GM12878 (cell line): ENCODE results near the gene ZDHHC9. TPM values are rescaled to one million over a fixed set of nuclear protein-coding genes. Genes with fewer than 3 reads are reported as not detected.

Source experiments
- ATF7 ChIP-seq: fragments of 450-650 bp; IDR thresholded peaks from 2 replicates; pipeline ENCODE4 v1.6.1; 2016; ENCODE audit warnings: low read depth, mild to moderate bottlenecking
- CEBPB ChIP-seq, 2 experiments: fragments of 150-350 bp in 1 of 2; IDR thresholded peaks; 2 replicates each; pipeline ENCODE4 v1.6.1; 2012 to 2014; ENCODE audit warnings: low read depth in 2 of 2, low read length in 2 of 2, borderline replicate concordance in 1 of 2, inconsistent platforms in 1 of 2
- GABPA ChIP-seq: IDR thresholded peaks from 2 replicates; pipeline ENCODE4 v1.6.1; 2014; ENCODE audit warnings: antibody characterized with exemption, low read depth, mild to moderate bottlenecking, inconsistent platforms
- HDAC2 ChIP-seq: fragments of 200-600 bp; sonication (generic); IDR thresholded peaks from 2 replicates; pipeline ENCODE4 v1.6.1; 2017
- HDGF ChIP-seq: fragments of 450-650 bp; IDR thresholded peaks from 2 replicates; pipeline ENCODE4 v1.6.1; 2016; ENCODE audit warnings: antibody characterized with exemption
- IRF3 ChIP-seq: fragments of 450-650 bp; IDR thresholded peaks from 2 replicates; pipeline ENCODE4 v1.6.1; 2014; ENCODE audit warnings: mild to moderate bottlenecking
- MEF2A ChIP-seq: IDR thresholded peaks from 2 replicates; pipeline ENCODE4 v1.6.1; 2011; ENCODE audit warnings: low read depth, mild to moderate bottlenecking, low read length, moderate library complexity; ENCODE audit not compliant: insufficient read depth
- MYB ChIP-seq: fragments of 150-350 bp; IDR thresholded peaks from 2 replicates; pipeline ENCODE4 v1.6.1; 2014; ENCODE audit warnings: mild to moderate bottlenecking, low read depth, low read length, borderline replicate concordance
- NRF1 ChIP-seq: conservative IDR thresholded peaks from 2 replicates; pipeline ENCODE4 v1.6.1; 2011; ENCODE audit warnings: mild to moderate bottlenecking, low read depth, low read length, improper control_type of control experiment
- RCOR1 ChIP-seq: conservative IDR thresholded peaks from 2 replicates; pipeline ENCODE4 v1.6.1; 2012; ENCODE audit warnings: low read depth, low read length, improper control_type of control experiment
- RFX5 ChIP-seq: IDR thresholded peaks from 2 replicates; pipeline ENCODE4 v1.6.1; 2011; ENCODE audit warnings: low read depth, low read length, improper control_type of control experiment
- SKIL ChIP-seq: fragments of 450-650 bp; IDR thresholded peaks from 2 replicates; pipeline ENCODE4 v1.6.1; 2017; ENCODE audit warnings: mild to moderate bottlenecking, low read depth, inconsistent platforms; ENCODE audit not compliant: poor library complexity, severe bottlenecking
- WRNIP1 ChIP-seq: IDR thresholded peaks from 2 replicates; pipeline ENCODE4 v1.6.1; 2011; ENCODE audit warnings: low read depth, low read length, improper control_type of control experiment, borderline replicate concordance
- ZNF217 ChIP-seq: fragments of 450-650 bp; IDR thresholded peaks from 2 replicates; pipeline ENCODE4 v1.6.1; 2017; ENCODE audit warnings: antibody characterized with exemption, mild to moderate bottlenecking
- ZZZ3 ChIP-seq: IDR thresholded peaks from 2 replicates; pipeline ENCODE4 v1.6.1; 2011; ENCODE audit warnings: low read depth; ENCODE audit not compliant: control insufficient read depth, insufficient read length
- polyA plus RNA-seq, 11 experiments: library from polyadenylated mRNA; depleted of rRNA in 4 of 11; unstranded in 6 of 11; stranded (reverse) in 5 of 11; fragments of >200 nt; fragmentation: Nextera tagmentation in 4 of 11; fragmentation: Illumina TruSeq in 1 of 11; extraction: Ambion mirVana in 4 of 11; extraction: Trizol in 1 of 11; gene quantifications; 1 replicate in 1 of 11; 2 replicates in 10 of 11; pipeline versions ENCODE4 v1.2.1 to v1.2.3, GENCODE V29; 2011 to 2016; ENCODE audit warnings: inconsistent platforms in 2 of 11, missing spikeins in 2 of 11, low read depth in 1 of 11
- total RNA-seq, 4 experiments: library from RNA; depleted of rRNA in 3 of 4; stranded (reverse); fragments of >200 nt in 3 of 4; fragmentation: Illumina TruSeq in 1 of 4; extraction: Trizol in 1 of 4; gene quantifications; 2 replicates each; pipeline versions ENCODE4 v1.2.1 to v1.2.3, GENCODE V29; 2013 to 2021
- TF ChIP-seq, protein P1 (sequence below): fragments of 450-650 bp; conservative IDR thresholded peaks from 2 replicates; pipeline ENCODE4 v1.6.1; 2017; ENCODE audit warnings: mild to moderate bottlenecking, moderate library complexity
- TF ChIP-seq, protein P2 (sequence below): IDR thresholded peaks from 2 replicates; pipeline ENCODE4 v1.6.1; 2011; ENCODE audit warnings: borderline replicate concordance, low read depth, mild to moderate bottlenecking, moderate library complexity, low read length; ENCODE audit not compliant: insufficient read depth, poor library complexity, severe bottlenecking
- TF ChIP-seq, protein P3 (sequence below): IDR thresholded peaks from 2 replicates; pipeline ENCODE4 v1.6.1; 2012; ENCODE audit warnings: improper control_type of control experiment, low read depth, low read length; ENCODE audit not compliant: insufficient replicate concordance

Gene ZDHHC9
- total and polyA plus RNA-seq, 10 of the 15 experiments (the other 5 are each of a cell fraction or from before 2014, with no cell fraction given), result 1.8 to 13.0 (median 5.4) TPM

DNA sequence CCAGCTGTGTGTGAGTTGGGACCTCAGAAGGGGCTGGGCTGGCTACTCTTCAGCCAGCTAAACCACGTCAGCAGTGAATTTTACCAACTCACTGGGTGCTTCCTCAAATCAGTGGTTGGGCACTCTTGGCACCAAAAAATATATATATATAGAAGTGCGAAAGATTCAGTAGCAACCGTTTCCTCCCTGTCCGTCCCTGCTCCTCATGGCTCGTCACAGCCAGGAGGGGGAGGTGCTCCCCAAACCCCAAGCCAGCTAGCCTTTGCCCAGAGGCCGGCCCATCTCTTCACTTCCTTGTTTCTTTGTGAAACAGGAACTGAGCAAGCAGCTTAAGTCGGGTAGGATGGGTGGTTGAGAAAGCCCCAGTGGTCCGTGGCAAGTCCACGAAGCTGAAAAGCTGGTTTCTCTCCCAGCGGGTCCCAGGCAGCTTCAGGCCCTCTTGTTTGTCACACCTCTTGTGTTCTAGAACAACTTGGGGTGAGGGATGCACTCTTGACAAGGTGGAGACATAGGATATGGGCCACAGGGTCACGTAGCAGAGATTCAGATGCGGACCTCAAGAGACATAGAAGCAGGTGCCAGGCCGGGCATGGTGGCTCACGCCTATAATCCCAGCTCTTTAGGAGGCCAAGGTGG lies 70.8 kb downstream of the ZDHHC9 start (continued):
- TF ChIP-seq, protein P1, sequence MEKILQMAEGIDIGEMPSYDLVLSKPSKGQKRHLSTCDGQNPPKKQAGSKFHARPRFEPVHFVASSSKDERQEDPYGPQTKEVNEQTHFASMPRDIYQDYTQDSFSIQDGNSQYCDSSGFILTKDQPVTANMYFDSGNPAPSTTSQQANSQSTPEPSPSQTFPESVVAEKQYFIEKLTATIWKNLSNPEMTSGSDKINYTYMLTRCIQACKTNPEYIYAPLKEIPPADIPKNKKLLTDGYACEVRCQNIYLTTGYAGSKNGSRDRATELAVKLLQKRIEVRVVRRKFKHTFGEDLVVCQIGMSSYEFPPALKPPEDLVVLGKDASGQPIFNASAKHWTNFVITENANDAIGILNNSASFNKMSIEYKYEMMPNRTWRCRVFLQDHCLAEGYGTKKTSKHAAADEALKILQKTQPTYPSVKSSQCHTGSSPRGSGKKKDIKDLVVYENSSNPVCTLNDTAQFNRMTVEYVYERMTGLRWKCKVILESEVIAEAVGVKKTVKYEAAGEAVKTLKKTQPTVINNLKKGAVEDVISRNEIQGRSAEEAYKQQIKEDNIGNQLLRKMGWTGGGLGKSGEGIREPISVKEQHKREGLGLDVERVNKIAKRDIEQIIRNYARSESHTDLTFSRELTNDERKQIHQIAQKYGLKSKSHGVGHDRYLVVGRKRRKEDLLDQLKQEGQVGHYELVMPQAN, result no peak
- no peak for TF ChIP-seq GABPA
- TF ChIP-seq RFX5, result peak; percentile 20; the same call in 1 of the 2 replicates
- 0 out of 2 replicates have a peak, but pooled peaks have one; percentile 41 for TF ChIP-seq RCOR1
- TF ChIP-seq CEBPB (IDR thresholded peaks at IDR 0.05; ENCODE audit: borderline replicate concordance in 1 of 2, low read depth in 2 of 2, low read length in 2 of 2), result no peak
- TF ChIP-seq MEF2A, result no peak
- TF ChIP-seq, protein P2, sequence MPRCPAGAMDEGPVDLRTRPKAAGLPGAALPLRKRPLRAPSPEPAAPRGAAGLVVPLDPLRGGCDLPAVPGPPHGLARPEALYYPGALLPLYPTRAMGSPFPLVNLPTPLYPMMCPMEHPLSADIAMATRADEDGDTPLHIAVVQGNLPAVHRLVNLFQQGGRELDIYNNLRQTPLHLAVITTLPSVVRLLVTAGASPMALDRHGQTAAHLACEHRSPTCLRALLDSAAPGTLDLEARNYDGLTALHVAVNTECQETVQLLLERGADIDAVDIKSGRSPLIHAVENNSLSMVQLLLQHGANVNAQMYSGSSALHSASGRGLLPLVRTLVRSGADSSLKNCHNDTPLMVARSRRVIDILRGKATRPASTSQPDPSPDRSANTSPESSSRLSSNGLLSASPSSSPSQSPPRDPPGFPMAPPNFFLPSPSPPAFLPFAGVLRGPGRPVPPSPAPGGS, result peak; percentile 21
- no peak for TF ChIP-seq ZNF217
- no peak for TF ChIP-seq SKIL
- TF ChIP-seq, protein P3, sequence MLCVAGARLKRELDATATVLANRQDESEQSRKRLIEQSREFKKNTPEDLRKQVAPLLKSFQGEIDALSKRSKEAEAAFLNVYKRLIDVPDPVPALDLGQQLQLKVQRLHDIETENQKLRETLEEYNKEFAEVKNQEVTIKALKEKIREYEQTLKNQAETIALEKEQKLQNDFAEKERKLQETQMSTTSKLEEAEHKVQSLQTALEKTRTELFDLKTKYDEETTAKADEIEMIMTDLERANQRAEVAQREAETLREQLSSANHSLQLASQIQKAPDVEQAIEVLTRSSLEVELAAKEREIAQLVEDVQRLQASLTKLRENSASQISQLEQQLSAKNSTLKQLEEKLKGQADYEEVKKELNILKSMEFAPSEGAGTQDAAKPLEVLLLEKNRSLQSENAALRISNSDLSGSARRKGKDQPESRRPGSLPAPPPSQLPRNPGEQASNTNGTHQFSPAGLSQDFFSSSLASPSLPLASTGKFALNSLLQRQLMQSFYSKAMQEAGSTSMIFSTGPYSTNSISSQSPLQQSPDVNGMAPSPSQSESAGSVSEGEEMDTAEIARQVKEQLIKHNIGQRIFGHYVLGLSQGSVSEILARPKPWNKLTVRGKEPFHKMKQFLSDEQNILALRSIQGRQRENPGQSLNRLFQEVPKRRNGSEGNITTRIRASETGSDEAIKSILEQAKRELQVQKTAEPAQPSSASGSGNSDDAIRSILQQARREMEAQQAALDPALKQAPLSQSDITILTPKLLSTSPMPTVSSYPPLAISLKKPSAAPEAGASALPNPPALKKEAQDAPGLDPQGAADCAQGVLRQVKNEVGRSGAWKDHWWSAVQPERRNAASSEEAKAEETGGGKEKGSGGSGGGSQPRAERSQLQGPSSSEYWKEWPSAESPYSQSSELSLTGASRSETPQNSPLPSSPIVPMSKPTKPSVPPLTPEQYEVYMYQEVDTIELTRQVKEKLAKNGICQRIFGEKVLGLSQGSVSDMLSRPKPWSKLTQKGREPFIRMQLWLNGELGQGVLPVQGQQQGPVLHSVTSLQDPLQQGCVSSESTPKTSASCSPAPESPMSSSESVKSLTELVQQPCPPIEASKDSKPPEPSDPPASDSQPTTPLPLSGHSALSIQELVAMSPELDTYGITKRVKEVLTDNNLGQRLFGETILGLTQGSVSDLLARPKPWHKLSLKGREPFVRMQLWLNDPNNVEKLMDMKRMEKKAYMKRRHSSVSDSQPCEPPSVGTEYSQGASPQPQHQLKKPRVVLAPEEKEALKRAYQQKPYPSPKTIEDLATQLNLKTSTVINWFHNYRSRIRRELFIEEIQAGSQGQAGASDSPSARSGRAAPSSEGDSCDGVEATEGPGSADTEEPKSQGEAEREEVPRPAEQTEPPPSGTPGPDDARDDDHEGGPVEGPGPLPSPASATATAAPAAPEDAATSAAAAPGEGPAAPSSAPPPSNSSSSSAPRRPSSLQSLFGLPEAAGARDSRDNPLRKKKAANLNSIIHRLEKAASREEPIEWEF, result no peak
- no peak for TF ChIP-seq NRF1
- no peak for TF ChIP-seq HDAC2
- no peak for TF ChIP-seq IRF3
- no peak for TF ChIP-seq ZZZ3
- TF ChIP-seq MYB, result peak; percentile 65; the same call in 1 of the 2 replicates
- TF ChIP-seq ATF7, result peak; percentile 60
- TF ChIP-seq WRNIP1, result no peak
- no peak for TF ChIP-seq HDGF
